B cell (primary cell): Measurements from ENCODE around the gene ZNF528. TPM values are rescaled to one million over a fixed set of nuclear protein-coding genes. Genes with fewer than 3 reads are reported as not detected.

ENCODE experiments used
- ATAC-seq: fragments of 200-7000 bp; cut with Tn5 transposase; one replicate; pipeline ENCODE4 v1.10.0; 2021; ENCODE audit warnings: low read depth, mild to moderate bottlenecking, moderate number of reproducible peaks, moderate library complexity
- CTCF ChIA-PET: fragments of 350-600 bp; sonication (Branson Sonifier 250); formaldehyde crosslinking; loops from one replicate; lab custom pipeline; 2021; ENCODE audit warnings: antibody characterized with exemption, inconsistent platforms; lab: Charles Lee
- POLR2A ChIA-PET: fragments of 350-600 bp; sonication (Branson Sonifier 250); formaldehyde crosslinking; loops from one replicate; lab custom pipeline; 2021; ENCODE audit warnings: antibody characterized with exemption; lab: Charles Lee
- DNase-seq: peaks from one replicate; pipeline ENCODE4 v3.0.0; 2013
- H2AFZ ChIP-seq: 2 replicates; pipeline ENCODE4 v1.6.1; 2012; ENCODE audit warnings: mild to moderate bottlenecking, low read depth, low read length; ENCODE audit not compliant: insufficient read depth, poor library complexity, severe bottlenecking
- H3K27ac ChIP-seq, 2 donors: 1 replicate in 1 of 2; 2 replicates in 1 of 2; pipeline ENCODE4 v1.5.1; 2012 to 2013; ENCODE audit warnings: low read length in 2 of 2, mild to moderate bottlenecking in 2 of 2, moderate library complexity in 1 of 2
- H3K27me3 ChIP-seq, 4 experiments: fragments of 200-600 bp in 1 of 4; sonication (generic) in 1 of 4; replicated peaks in 1 of 4; 1 replicate in 2 of 4; 2 replicates in 2 of 4; pipeline versions ENCODE4 v1.6.1 to v1.7.0; 2013 to 2016; ENCODE audit warnings: low read length in 3 of 4, mild to moderate bottlenecking in 2 of 4, mixed read lengths in 1 of 4, moderate library complexity in 1 of 4; ENCODE audit not compliant: insufficient read depth in 4 of 4, control insufficient read depth in 3 of 4; ENCODE audit errors: control extremely low read depth in 1 of 4
- H3K36me3 ChIP-seq, 2 experiments: replicated peaks in 1 of 2; 1 replicate in 1 of 2; 2 replicates in 1 of 2; pipeline versions ENCODE4 v1.6.1 to v1.7.1; 2013; ENCODE audit warnings: low read length in 1 of 2; ENCODE audit not compliant: insufficient read depth in 2 of 2, control insufficient read depth in 1 of 2; ENCODE audit errors: control extremely low read depth in 1 of 2, extremely low read depth in 1 of 2
- H3K4me1 ChIP-seq, 2 donors: fragments of 200-600 bp in 1 of 2; sonication (generic) in 1 of 2; 1 replicate in 1 of 2; 2 replicates in 1 of 2; pipeline versions ENCODE4 v1.5.1 to v1.6.1; 2013 to 2017; ENCODE audit warnings: low read length in 2 of 2; ENCODE audit not compliant: control insufficient read depth in 2 of 2, insufficient read depth in 2 of 2
- H3K4me2 ChIP-seq: replicated peaks from 2 replicates; pipeline ENCODE3; 2012; ENCODE audit warnings: mild to moderate bottlenecking, low read depth, low read length; ENCODE audit not compliant: poor library complexity, severe bottlenecking
- H3K4me3 ChIP-seq, 5 experiments: fragments of 200-600 bp in 1 of 5; sonication (generic) in 1 of 5; 1 replicate in 3 of 5; 2 replicates in 2 of 5; pipeline versions ENCODE4 v1.5.1 to v1.7.0; 2011 to 2016; ENCODE audit warnings: low read length in 4 of 5, mild to moderate bottlenecking in 4 of 5, low read depth in 2 of 5, control low read depth in 1 of 5, moderate library complexity in 1 of 5; ENCODE audit not compliant: insufficient read depth in 1 of 5; ENCODE audit errors: control extremely low read depth in 1 of 5, extremely low read depth in 1 of 5
- H3K79me2 ChIP-seq: fragments of 200-600 bp; sonication (generic); one replicate; pipeline ENCODE4 v1.6.0; 2016; ENCODE audit warnings: low read length; ENCODE audit not compliant: control insufficient read depth, insufficient read depth
- H3K9ac ChIP-seq: fragments of 200-600 bp; sonication (generic); 2 replicates; pipeline ENCODE4 v1.6.1; 2017; ENCODE audit warnings: mild to moderate bottlenecking, low read length, moderate library complexity
- H3K9me3 ChIP-seq, 3 donors: one replicate each; pipeline versions ENCODE4 v1.6.1 to v1.7.1; 2013; ENCODE audit warnings: low read length in 2 of 3; ENCODE audit not compliant: control insufficient read depth in 2 of 3, insufficient read depth in 1 of 3; ENCODE audit errors: control extremely low read depth in 1 of 3
- H4K20me1 ChIP-seq: 2 replicates; pipeline ENCODE4 v1.6.0; 2012; ENCODE audit warnings: mild to moderate bottlenecking, low read length; ENCODE audit not compliant: insufficient read depth, control insufficient read depth, poor library complexity, severe bottlenecking
- H3K27ac Mint-ChIP-seq: one replicate; pipeline ENCODE4 v1.8.0; 2021; ENCODE audit warnings: mixed read lengths
- H3K27me3 Mint-ChIP-seq: one replicate; pipeline ENCODE4 v1.8.0; 2021; ENCODE audit warnings: mixed read lengths
- H3K4me1 Mint-ChIP-seq: one replicate; pipeline ENCODE4 v1.8.0; 2021; ENCODE audit warnings: mixed read lengths
- H3K4me3 Mint-ChIP-seq: one replicate; pipeline ENCODE4 v1.8.0; 2021; ENCODE audit warnings: mixed read lengths
- H3K9me3 Mint-ChIP-seq: one replicate; pipeline ENCODE4 v1.8.0; 2022; ENCODE audit warnings: mixed read lengths; ENCODE audit not compliant: insufficient read depth
- EZH2 ChIP-seq: IDR thresholded peaks from 2 replicates; pipeline ENCODE4 v1.6.1; 2012; ENCODE audit warnings: borderline replicate concordance, low read depth, mild to moderate bottlenecking, moderate library complexity, low read length; ENCODE audit not compliant: insufficient read depth, poor library complexity, severe bottlenecking
- WGBS: methylation state at CpG from one replicate; pipeline ENCODE4 v1.1.5; 2013; ENCODE audit warnings: missing lambda C conversion rate; ENCODE audit not compliant: insufficient coverage; 5-methylcytosine and 5-hydroxymethylcytosine counted together
- intact Hi-C: fragments of 100-400 bp; cut with micrococcal nuclease; formaldehyde crosslinking; loops from one replicate; pipeline ENCODE4 v1.10.0; 2022
- polyA plus RNA-seq: library from polyadenylated mRNA; depleted of rRNA; stranded (reverse); fragments of >200 nt; gene quantifications from 2 replicates; pipeline ENCODE4 v1.2.3, GENCODE V29; 2012
- total RNA-seq, 2 donors: library from RNA; stranded (reverse); fragments of 120-200 nt in 1 of 2; gene quantifications; 1 replicate in 1 of 2; 2 replicates in 1 of 2; pipeline versions ENCODE4 v1.2.3 to v1.2.4, GENCODE V29; 2013 to 2022
- TF ChIP-seq, protein P1 (sequence below): fragments of 200-600 bp; IDR thresholded peaks from one replicate; pipeline ENCODE4 v1.8.0; 2022; ENCODE audit warnings: antibody characterized with exemption, mild to moderate bottlenecking

The ZNF528 gene
- total and polyA plus RNA-seq, 2 donors (not counting 1 experiment from before 2014, with no cell fraction given): 15.0 to 69.2 TPM

DNA sequence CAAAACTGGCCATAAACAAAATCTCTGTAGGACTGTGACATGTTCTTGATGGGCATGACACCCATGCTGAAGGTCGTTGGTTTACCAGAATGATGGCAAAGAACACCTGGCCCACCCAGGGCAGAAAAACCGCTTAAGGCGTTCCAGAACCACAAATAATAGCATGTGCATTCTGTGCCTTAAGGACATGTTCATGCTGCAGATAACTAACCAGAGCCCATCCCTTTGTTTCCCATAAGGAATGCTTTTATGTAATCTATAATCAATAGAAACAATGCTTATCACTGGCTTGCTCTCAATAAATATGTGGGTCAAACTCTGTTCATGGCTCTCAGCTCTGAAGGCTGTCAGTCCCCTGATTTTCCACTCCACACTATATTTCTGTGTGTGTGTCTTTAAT, 44.5 kb downstream of the ZNF528 start:
- Histone ChIP-seq H2AFZ (no peak overlapping the region), H3K27me3 (no peaks in the 10 kb centered on the region), H3K9me3 (peaks cover 8 to 52% (median 29%) of the 10 kb centered on the region in 3 donors), H3K4me1 (no peaks in the 10 kb centered on the region), H3K4me2 (no peak overlapping the region), H3K9ac (no peak overlapping the region), H3K4me3 (no peak overlapping the region), H3K36me3 (no peaks in the 10 kb centered on the region), H4K20me1 (no peaks in the 10 kb centered on the region), H3K27ac (no peak overlapping the region), H3K79me2 (no peaks in the 10 kb centered on the region)
- intact Hi-C loops: no loop called here
- CTCF ChIA-PET: no interaction called here
- Mint-ChIP-seq H3K4me3 (no peak overlapping the region), H3K27me3 (no peaks in the 10 kb centered on the region), H3K4me1 (no peaks in the 10 kb centered on the region), H3K27ac (no peak overlapping the region), H3K9me3 (peaks cover 24% of the 10 kb centered on the region)
- no peak for ATAC-seq
- DNase-seq: no peak
- POLR2A ChIA-PET: no interaction called here
- TF ChIP-seq EZH2: no peak
- TF ChIP-seq, protein P1, sequence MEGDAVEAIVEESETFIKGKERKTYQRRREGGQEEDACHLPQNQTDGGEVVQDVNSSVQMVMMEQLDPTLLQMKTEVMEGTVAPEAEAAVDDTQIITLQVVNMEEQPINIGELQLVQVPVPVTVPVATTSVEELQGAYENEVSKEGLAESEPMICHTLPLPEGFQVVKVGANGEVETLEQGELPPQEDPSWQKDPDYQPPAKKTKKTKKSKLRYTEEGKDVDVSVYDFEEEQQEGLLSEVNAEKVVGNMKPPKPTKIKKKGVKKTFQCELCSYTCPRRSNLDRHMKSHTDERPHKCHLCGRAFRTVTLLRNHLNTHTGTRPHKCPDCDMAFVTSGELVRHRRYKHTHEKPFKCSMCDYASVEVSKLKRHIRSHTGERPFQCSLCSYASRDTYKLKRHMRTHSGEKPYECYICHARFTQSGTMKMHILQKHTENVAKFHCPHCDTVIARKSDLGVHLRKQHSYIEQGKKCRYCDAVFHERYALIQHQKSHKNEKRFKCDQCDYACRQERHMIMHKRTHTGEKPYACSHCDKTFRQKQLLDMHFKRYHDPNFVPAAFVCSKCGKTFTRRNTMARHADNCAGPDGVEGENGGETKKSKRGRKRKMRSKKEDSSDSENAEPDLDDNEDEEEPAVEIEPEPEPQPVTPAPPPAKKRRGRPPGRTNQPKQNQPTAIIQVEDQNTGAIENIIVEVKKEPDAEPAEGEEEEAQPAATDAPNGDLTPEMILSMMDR: no peak
- 77% methylated on average over 3 of the region's 3 CpGs for WGBS

DNA sequence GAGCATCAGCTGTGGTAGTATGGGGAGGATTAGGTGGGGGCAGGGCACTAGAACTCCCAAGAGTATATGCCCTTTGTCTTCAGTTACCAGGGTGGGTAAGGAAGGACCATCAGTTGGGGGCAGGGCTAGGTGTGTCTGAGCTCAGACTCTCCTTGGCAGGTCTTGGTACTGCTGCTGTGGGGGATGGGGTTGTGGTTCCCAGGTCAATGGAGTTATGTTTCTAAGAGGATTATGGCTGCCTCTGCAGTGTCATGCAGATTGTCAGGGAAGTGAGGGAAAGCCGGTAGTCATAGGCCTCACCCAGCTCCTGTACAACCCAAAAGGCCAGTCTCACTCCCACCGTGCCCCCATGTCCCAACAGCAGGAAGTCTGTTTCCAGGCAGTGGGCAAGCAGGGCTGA, 46.9 kb downstream of the ZNF528 start:
- Histone ChIP-seq H3K36me3 (no peaks in the 10 kb centered on the region), H3K79me2 (no peaks in the 10 kb centered on the region), H3K4me2 (no peak overlapping the region), H3K27me3 (no peaks in the 10 kb centered on the region), H4K20me1 (no peaks in the 10 kb centered on the region), H2AFZ (no peak overlapping the region), H3K4me3 (no peak overlapping the region), H3K4me1 (no peaks in the 10 kb centered on the region), H3K9ac (no peak overlapping the region), H3K9me3 (peaks cover 5 to 52% (median 19%) of the 10 kb centered on the region in 3 donors), H3K27ac (no peak overlapping the region)
- no peaks in the 10 kb centered on the region for H3K4me1 Mint-ChIP-seq
- POLR2A ChIA-PET: no interaction called here
- 0% methylated on average over 1 of the region's 2 CpGs for WGBS
- H3K27ac Mint-ChIP-seq: no peak overlapping the region
- no peak for TF ChIP-seq EZH2
- TF ChIP-seq, protein P1: no peak
- no peak for ATAC-seq
- intact Hi-C loops: no loop called here
- peaks cover 29% of the 10 kb centered on the region for H3K9me3 Mint-ChIP-seq
- no peak for DNase-seq
- H3K4me3 Mint-ChIP-seq: no peak overlapping the region
- CTCF ChIA-PET: no interaction called here
- H3K27me3 Mint-ChIP-seq: no peaks in the 10 kb centered on the region
